Spleen (tissue), 11 donors: ENCODE measurements around the gene ANKRD11. TPM values are rescaled to one million over a fixed set of nuclear protein-coding genes. Genes with fewer than 3 reads are reported as not detected.

Experiments used
- DNase-seq: peaks from one replicate; pipeline ENCODE4 v3.0.0-alpha.2; 2020
- H3K27ac ChIP-seq, 8 donors: fragments of 200-600 bp; sonication (generic) in 7 of 8; 1 replicate in 4 of 8; 2 replicates in 4 of 8; pipeline versions ENCODE4 v1.5.0 to v1.8.0; 2016 to 2021; ENCODE audit warnings: inconsistent platforms in 4 of 8, mild to moderate bottlenecking in 4 of 8, moderate library complexity in 1 of 8
- H3K27me3 ChIP-seq, 7 donors: fragments of 200-600 bp; sonication (generic) in 6 of 7; replicated peaks in 1 of 7; 1 replicate in 4 of 7; 2 replicates in 3 of 7; pipeline versions ENCODE4 v1.5.0 to v1.8.0; 2016 to 2021; ENCODE audit warnings: inconsistent platforms in 3 of 7, mild to moderate bottlenecking in 1 of 7
- H3K36me3 ChIP-seq, 6 donors: fragments of 200-600 bp; sonication (generic) in 5 of 6; 1 replicate in 4 of 6; 2 replicates in 2 of 6; pipeline versions ENCODE4 v1.5.0 to v1.8.0; 2016 to 2021; ENCODE audit warnings: inconsistent platforms in 2 of 6
- H3K4me1 ChIP-seq, 6 donors: fragments of 200-600 bp; sonication (generic) in 5 of 6; 1 replicate in 3 of 6; 2 replicates in 3 of 6; pipeline versions ENCODE4 v1.5.0 to v1.8.0; 2016 to 2021; ENCODE audit warnings: inconsistent platforms in 3 of 6
- H3K4me3 ChIP-seq, 8 donors: fragments of 200-600 bp; sonication (generic) in 7 of 8; 1 replicate in 4 of 8; 2 replicates in 4 of 8; pipeline versions ENCODE4 v1.5.0 to v1.8.0; 2016 to 2021; ENCODE audit warnings: inconsistent platforms in 4 of 8, mild to moderate bottlenecking in 4 of 8, moderate library complexity in 2 of 8
- H3K9me3 ChIP-seq, 8 donors: fragments of 200-600 bp; sonication (generic) in 7 of 8; 1 replicate in 4 of 8; 2 replicates in 4 of 8; pipeline versions ENCODE4 v1.5.0 to v1.8.0; 2016 to 2021; ENCODE audit warnings: inconsistent platforms in 4 of 8
- POLR2A ChIP-seq, 3 donors: fragments of 450-650 bp; IDR thresholded peaks; one replicate each; pipeline ENCODE4 v1.5.1; 2017; ENCODE audit warnings: antibody characterized with exemption in 3 of 3, mild to moderate bottlenecking in 1 of 3
- POLR2AphosphoS5 ChIP-seq, 3 donors: sonication (generic); formaldehyde crosslinking; IDR thresholded peaks; one replicate each; pipeline ENCODE4 v1.5.1; 2017; ENCODE audit warnings: antibody characterized with exemption in 3 of 3
- WGBS, 5 donors: extraction: QIAGEN DNeasy Blood & Tissue Kit in 3 of 5; methylation state at CpG; one replicate each; pipeline versions ENCODE4 v1.1.5 to v1.1.7; 2013 to 2018; 5-methylcytosine and 5-hydroxymethylcytosine counted together
- intact Hi-C: fragments of 100-400 bp; cut with DNase I; formaldehyde crosslinking; loops from one replicate; pipeline ENCODE4 v1.15.0; 2023; ENCODE audit warnings: low total_unique reads
- polyA plus RNA-seq, 3 donors: library from polyadenylated mRNA; stranded (reverse); fragments of 200-250 nt; gene quantifications; one replicate each; pipeline ENCODE4 v1.2.1, GENCODE V29; 2013
- total RNA-seq, 7 donors: library from RNA; depleted of rRNA in 3 of 7; stranded (reverse); fragments of >200 nt in 3 of 7; fragmentation: NEBNext Ultra II Directional in 4 of 7; extraction: Animal tissue kit (Norgen Biotek cat#: 25700) in 4 of 7; gene quantifications; one replicate each; pipeline versions ENCODE4 v1.1.0 to v1.2.1, GENCODE V29; 2016 to 2021
- TF ChIP-seq, protein P1 (sequence below), 11 experiments: fragments of 200-600 bp in 7 of 11; fragments of 450-650 bp in 4 of 11; sonication (generic) in 4 of 11; IDR thresholded peaks in 8 of 11; conservative IDR thresholded peaks in 3 of 11; 1 replicate in 7 of 11; 2 replicates in 4 of 11; pipeline versions ENCODE4 v1.4.0 to v1.8.0; 2016 to 2021; ENCODE audit warnings: antibody characterized with exemption in 11 of 11, inconsistent platforms in 4 of 11, mild to moderate bottlenecking in 1 of 11
- donor health status: healthy with polysubstance abuse.
- donor health status: DM: no; HTN: no; CAD: no; lungs with moderate emphysema.
- donor health status: DM: no; HTN: no; CAD: no.
- donor health status: Bipolar disorder and iron deficiency.
- donor health status: healthy.
- donor health status: DM: no; HTN: no; CAD: no.
- donor health status: DM: yes; HTN: yes; CAD: no.

Gene ANKRD11
- total and polyA plus RNA-seq, 10 donors: 29.0 to 203 (median 128) TPM

DNA sequence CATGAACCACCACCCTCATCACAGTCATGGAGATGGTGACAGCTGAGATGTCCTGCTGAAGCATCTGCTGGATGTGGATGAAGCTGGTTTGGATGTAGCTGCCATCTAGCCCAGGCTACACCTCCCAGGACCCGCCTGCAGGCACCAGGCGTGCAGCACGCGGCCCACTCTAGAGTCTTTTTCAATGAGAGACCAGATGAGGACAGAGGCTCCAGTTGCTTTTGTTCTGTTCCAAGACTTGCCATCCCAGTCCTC lies 170.8 kb downstream of the ANKRD11 start:
- DNase-seq: no peak
- 95 to 100% (median 97%) methylated on average over 2 to 4 of the region's 4 CpGs; no CpG with 5 or more reads in 1 of the 5 donors for WGBS, 5 donors
- Histone ChIP-seq H3K36me3 (peaks cover 0 to 18% (median 2%) of the 10 kb centered on the region in 6 donors), H3K27me3 (no peaks in the 10 kb centered on the region), H3K27ac (peak overlapping the region in 7 of 8 donors; percentile 36 to 89 (median 43)), H3K9me3 (no peaks in the 10 kb centered on the region), H3K4me3 (peak overlapping the region in 2 of 8 donors; percentile 5 to 43), H3K4me1 (peaks cover 86 to 100% (median 100%) of the 10 kb centered on the region in 6 donors)
- intact Hi-C loops: no loop called here
- no peak for TF ChIP-seq POLR2A (IDR thresholded peaks at IDR 0.05)
- TF ChIP-seq POLR2AphosphoS5 (IDR thresholded peaks at IDR 0.05): no peak
- TF ChIP-seq, protein P1, sequence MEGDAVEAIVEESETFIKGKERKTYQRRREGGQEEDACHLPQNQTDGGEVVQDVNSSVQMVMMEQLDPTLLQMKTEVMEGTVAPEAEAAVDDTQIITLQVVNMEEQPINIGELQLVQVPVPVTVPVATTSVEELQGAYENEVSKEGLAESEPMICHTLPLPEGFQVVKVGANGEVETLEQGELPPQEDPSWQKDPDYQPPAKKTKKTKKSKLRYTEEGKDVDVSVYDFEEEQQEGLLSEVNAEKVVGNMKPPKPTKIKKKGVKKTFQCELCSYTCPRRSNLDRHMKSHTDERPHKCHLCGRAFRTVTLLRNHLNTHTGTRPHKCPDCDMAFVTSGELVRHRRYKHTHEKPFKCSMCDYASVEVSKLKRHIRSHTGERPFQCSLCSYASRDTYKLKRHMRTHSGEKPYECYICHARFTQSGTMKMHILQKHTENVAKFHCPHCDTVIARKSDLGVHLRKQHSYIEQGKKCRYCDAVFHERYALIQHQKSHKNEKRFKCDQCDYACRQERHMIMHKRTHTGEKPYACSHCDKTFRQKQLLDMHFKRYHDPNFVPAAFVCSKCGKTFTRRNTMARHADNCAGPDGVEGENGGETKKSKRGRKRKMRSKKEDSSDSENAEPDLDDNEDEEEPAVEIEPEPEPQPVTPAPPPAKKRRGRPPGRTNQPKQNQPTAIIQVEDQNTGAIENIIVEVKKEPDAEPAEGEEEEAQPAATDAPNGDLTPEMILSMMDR (IDR thresholded peaks at IDR 0.05 in 8 of 11, conservative IDR thresholded peaks at IDR 0.05 in 3 of 11): no peak

DNA sequence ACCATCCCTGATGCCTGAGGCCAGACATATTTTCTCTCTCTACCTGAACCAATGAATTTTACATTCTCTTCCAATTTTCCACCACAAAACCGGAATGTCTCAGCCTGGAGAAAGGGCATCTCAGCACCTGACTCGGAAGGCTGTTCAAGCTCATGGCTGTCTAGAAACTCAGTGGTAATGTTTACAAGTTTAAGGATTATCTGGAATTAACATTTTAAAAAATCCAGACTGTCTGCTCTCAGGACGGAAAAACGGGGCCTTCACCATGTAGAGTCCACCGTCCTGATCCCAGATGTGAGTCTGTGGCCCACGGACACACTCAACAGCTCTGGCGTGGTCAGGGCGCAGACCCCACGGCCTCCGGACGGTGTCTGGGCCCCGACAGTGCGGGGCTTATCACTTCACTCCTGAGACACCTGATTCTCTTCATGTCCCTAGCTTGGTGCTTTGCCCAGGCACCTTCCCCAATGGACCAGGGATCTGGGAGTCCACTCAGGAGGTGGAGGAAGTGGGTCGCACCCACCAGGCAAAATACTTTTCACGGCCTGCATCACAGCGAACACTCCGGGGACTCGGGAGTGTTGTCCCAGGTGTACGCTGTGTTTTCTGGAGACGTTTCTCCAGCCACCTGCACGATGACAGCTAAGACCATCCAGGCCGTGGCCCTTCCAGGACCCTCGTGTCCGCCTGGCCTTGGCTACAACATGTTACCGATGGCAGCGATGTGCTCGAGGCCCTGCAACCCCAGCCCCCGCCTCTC lies 171.3 kb downstream of the ANKRD11 start:
- Histone ChIP-seq H3K27ac (peak overlapping the region in 3 of 8 donors; percentile 41 to 89 (median 50)), H3K27me3 (no peaks in the 10 kb centered on the region), H3K9me3 (no peaks in the 10 kb centered on the region), H3K36me3 (peaks cover 0 to 17% (median 2%) of the 10 kb centered on the region in 6 donors), H3K4me1 (peaks cover 88 to 100% (median 99%) of the 10 kb centered on the region in 6 donors), H3K4me3 (no peak overlapping the region)
- WGBS, 5 donors: 93 to 96% (median 95%) methylated on average over 22 to 28 of the region's 28 CpGs
- TF ChIP-seq, protein P1 (IDR thresholded peaks at IDR 0.05 in 8 of 11, conservative IDR thresholded peaks at IDR 0.05 in 3 of 11): no peak
- TF ChIP-seq POLR2AphosphoS5 (IDR thresholded peaks at IDR 0.05): peak in 1 of 3 donors; percentile 31
- intact Hi-C loops: no loop called here
- DNase-seq: peak; percentile 62

DNA sequence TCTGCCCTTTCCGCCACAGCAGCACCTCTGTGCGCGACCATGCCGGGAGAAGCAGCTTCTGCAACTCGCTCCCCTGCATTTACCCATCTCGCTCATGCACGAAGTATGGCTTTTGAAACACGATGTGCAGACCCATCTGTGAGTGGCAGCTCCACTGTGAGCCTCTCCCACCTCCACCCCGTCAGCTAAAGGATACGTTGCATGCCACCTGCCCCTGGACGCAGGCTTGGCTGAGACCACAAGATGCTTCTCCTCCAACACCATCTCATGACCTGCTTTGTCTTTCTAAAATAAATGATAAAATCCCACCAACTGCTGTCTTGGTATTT lies 172.0 kb downstream of the ANKRD11 start:
- 90 to 94% (median 92%) methylated on average over 11 of the region's 11 CpGs for WGBS, 5 donors
- peak in 1 of 3 donors; percentile 13 for TF ChIP-seq POLR2AphosphoS5 (IDR thresholded peaks at IDR 0.05)
- TF ChIP-seq POLR2A (IDR thresholded peaks at IDR 0.05): no peak
- TF ChIP-seq, protein P1 (IDR thresholded peaks at IDR 0.05 in 8 of 11, conservative IDR thresholded peaks at IDR 0.05 in 3 of 11): no peak
- Histone ChIP-seq H3K36me3 (peaks cover 0 to 21% (median 2%) of the 10 kb centered on the region in 6 donors), H3K4me1 (peaks cover 89 to 100% (median 99%) of the 10 kb centered on the region in 6 donors), H3K27me3 (no peaks in the 10 kb centered on the region), H3K27ac (no peak overlapping the region), H3K4me3 (no peak overlapping the region), H3K9me3 (no peaks in the 10 kb centered on the region)
- intact Hi-C loops: no loop called here
- DNase-seq: no peak

DNA sequence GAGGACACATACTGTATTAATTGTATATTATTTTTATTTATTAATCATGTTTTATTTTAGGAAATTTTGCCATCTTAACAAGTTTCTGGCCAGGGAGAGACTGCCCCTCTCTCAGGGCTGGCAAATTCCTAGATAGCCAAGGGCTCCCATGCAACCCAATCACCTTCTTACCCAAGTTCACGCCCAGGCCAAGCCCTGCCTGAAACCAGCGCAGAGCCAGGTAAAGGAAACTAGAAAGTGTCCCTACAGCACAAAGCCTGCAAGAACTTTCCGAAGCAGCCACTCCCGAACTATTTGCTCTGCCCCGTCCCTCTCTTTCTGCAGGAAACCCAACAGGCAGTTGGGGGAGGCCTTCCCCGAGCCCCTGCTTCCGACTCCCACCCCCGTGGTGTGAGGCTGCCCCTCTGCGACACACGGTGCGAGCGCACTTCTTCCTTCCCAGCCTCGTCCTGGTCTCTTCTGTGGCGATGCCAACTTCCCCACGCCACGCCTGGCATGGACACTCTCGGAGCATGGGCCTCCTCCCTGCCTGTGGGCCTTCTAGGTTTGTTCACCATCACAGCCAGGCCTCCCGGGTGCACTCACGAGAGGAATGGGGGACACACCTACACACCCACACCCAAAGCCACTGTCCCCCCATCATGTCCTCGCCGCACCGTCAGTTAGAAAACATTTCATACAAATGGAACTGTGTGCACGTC lies 172.5 kb downstream of the ANKRD11 start:
- Histone ChIP-seq H3K9me3 (no peaks in the 10 kb centered on the region), H3K4me1 (peaks cover 87 to 100% (median 99%) of the 10 kb centered on the region in 6 donors), H3K27me3 (no peaks in the 10 kb centered on the region), H3K36me3 (peaks cover 0 to 25% (median 6%) of the 10 kb centered on the region in 6 donors), H3K4me3 (no peak overlapping the region), H3K27ac (peak overlapping the region in 2 of 8 donors; percentile 21 to 65)
- intact Hi-C loops: no loop called here
- peak; percentile 74 for DNase-seq
- TF ChIP-seq, protein P1 (IDR thresholded peaks at IDR 0.05 in 8 of 11, conservative IDR thresholded peaks at IDR 0.05 in 3 of 11): no peak
- TF ChIP-seq POLR2AphosphoS5 (IDR thresholded peaks at IDR 0.05): peak in 1 of 3 donors; percentile 33
- 56 to 69% (median 66%) methylated on average over 23 of the region's 23 CpGs for WGBS, 5 donors
